Dedifferentiated amniotic fluid mesenchymal stem cell (primary cell): ENCODE results near the gene SMO.

Experiments used
- DNase-seq: peaks from one replicate; pipeline ENCODE4 v3.0.0-alpha.2; 2016; ENCODE audit errors: extremely low spot score

SMO gene

GRCh38 chr7:129188372-129188891 is at the start of gene SMO:
Gene SMO, plus strand, starts transcription at chr7:129188633. Its CDS starts 519 bp downstream, at chr7:129189152.
- DNase-seq: peak; percentile 40

- DNase-seq: no peak
Measured at GRCh38 chr7:129143724-129144094, 44.7 kb upstream of the SMO start.

GRCh38 chr7:129144095-129144833 is 44.2 kb upstream of the SMO start, which contains the start of gene TSPAN33:
Gene TSPAN33, plus strand, starts transcription at chr7:129144707. Its CDS starts 274 bp downstream, at chr7:129144981.
- peak; percentile 44 for DNase-seq

GRCh38 chr7:129144834-129145668 is 43.4 kb upstream of the SMO start:
- no peak for DNase-seq

GRCh38 chr7:129146237-129146979 is 42.0 kb upstream of the SMO start:
- no peak for DNase-seq

- no peak for DNase-seq
Measured at GRCh38 chr7:129147731-129148130, 40.7 kb upstream of the SMO start.

- no peak for DNase-seq
Measured at GRCh38 chr7:129149511-129149910, 38.9 kb upstream of the SMO start.

- DNase-seq: no peak
Measured at GRCh38 chr7:129150199-129150996, 38.0 kb upstream of the SMO start.

GRCh38 chr7:129157651-129158050 is 30.8 kb upstream of the SMO start:
- no peak for DNase-seq

- no peak for DNase-seq
Measured at GRCh38 chr7:129159539-129159938, 28.9 kb upstream of the SMO start.

- no peak for DNase-seq
Measured at GRCh38 chr7:129160161-129160905, 28.1 kb upstream of the SMO start.

- DNase-seq: no peak
Measured at GRCh38 chr7:129161524-129162225, 26.8 kb upstream of the SMO start.

- DNase-seq: no peak
Measured at GRCh38 chr7:129162732-129163131, 25.7 kb upstream of the SMO start.

- DNase-seq: peak; percentile 77
Measured at GRCh38 chr7:129163875-129164544, 24.4 kb upstream of the SMO start.

- no peak for DNase-seq
Measured at GRCh38 chr7:129166745-129167144, 21.7 kb upstream of the SMO start.

GRCh38 chr7:129167817-129168216 is 20.6 kb upstream of the SMO start:
- no peak for DNase-seq

- DNase-seq: no peak
Measured at GRCh38 chr7:129168231-129169021, 20.0 kb upstream of the SMO start.

- no peak for DNase-seq
Measured at GRCh38 chr7:129169171-129169671, 19.2 kb upstream of the SMO start.
